K562 (cell line): ENCODE data around the gene FGFRL1.

ENCODE experiments used
- CTCF ChIP-seq, 3 experiments: IDR thresholded peaks in 2 of 3; conservative IDR thresholded peaks in 1 of 3; 2 replicates each; pipeline ENCODE4 v1.5.1; 2011 to 2012; ENCODE audit warnings: low read length in 3 of 3, mild to moderate bottlenecking in 3 of 3, control low read depth in 2 of 3, improper control_type of control experiment in 1 of 3, inconsistent platforms in 1 of 3, low read depth in 1 of 3, mixed read lengths in 1 of 3, moderate library complexity in 1 of 3; ENCODE audit not compliant: insufficient read depth in 2 of 3
- HDAC2 ChIP-seq: fragments of 450-650 bp; IDR thresholded peaks from 2 replicates; pipeline ENCODE4 v1.6.1; 2016; ENCODE audit warnings: mild to moderate bottlenecking
- HMG20A ChIP-seq: fragments of 450-650 bp; formaldehyde crosslinking; conservative IDR thresholded peaks from 2 replicates; pipeline ENCODE4 v1.4.0; 2020; ENCODE audit warnings: mild to moderate bottlenecking, mixed read lengths
- HNRNPL ChIP-seq: fragments of 200-400 bp; formaldehyde crosslinking; IDR thresholded peaks from 2 replicates; pipeline ENCODE4 v1.6.1; 2017; ENCODE audit warnings: low read depth, mild to moderate bottlenecking, low read length
- KAT2B ChIP-seq: IDR thresholded peaks from one replicate; pipeline ENCODE4 v1.6.1; 2012; ENCODE audit warnings: low read depth, mild to moderate bottlenecking, control low read depth, inconsistent platforms, low read length, moderate library complexity
- KLF6 ChIP-seq: fragments of 250-450 bp; sonication (Bioruptor Pico); IDR thresholded peaks from 2 replicates; pipeline ENCODE4 v1.4.0; 2020; ENCODE audit warnings: mild to moderate bottlenecking, moderate library complexity, borderline replicate concordance
- POLR2AphosphoS5 ChIP-seq: IDR thresholded peaks from 2 replicates; pipeline ENCODE4 v1.6.1; 2011; ENCODE audit warnings: mild to moderate bottlenecking, low read depth, low read length, moderate library complexity; ENCODE audit not compliant: control insufficient read depth, insufficient read depth
- REST ChIP-seq, 2 experiments: fragments of 450-650 bp; formaldehyde crosslinking in 1 of 2; IDR thresholded peaks; 2 replicates each; pipeline versions ENCODE4 v1.4.0 to v1.6.1; 2014 to 2020; ENCODE audit warnings: mild to moderate bottlenecking in 2 of 2, borderline replicate concordance in 1 of 2, low read depth in 1 of 2
- SMAD4 ChIP-seq: fragments of 250-450 bp; sonication (Bioruptor Pico); conservative IDR thresholded peaks from 2 replicates; pipeline ENCODE4 v1.8.0; 2021; ENCODE audit warnings: inconsistent platforms, mild to moderate bottlenecking, moderate library complexity

GRCh38 chr4:1072830-1073446 lies 61.5 kb downstream of the FGFRL1 start:
- TF ChIP-seq POLR2AphosphoS5 = no peak
- TF ChIP-seq CTCF (IDR thresholded peaks at IDR 0.05 in 2 of 3, conservative IDR thresholded peaks at IDR 0.05 in 1 of 3; ENCODE audit: insufficient read depth in 2 of 3, low read depth in 1 of 3, low read length in 3 of 3) = peak; percentile 74 to 86 (median 83)
- TF ChIP-seq HMG20A (CRISPR knock-in tag) = no peak
- TF ChIP-seq SMAD4 (CRISPR knock-in tag) = no peak
- no peak for TF ChIP-seq KLF6 (CRISPR knock-in tag)
- peak; percentile 68 for TF ChIP-seq REST (IDR thresholded peaks at IDR 0.05; ENCODE audit: borderline replicate concordance)
- TF ChIP-seq REST (CRISPR knock-in tag; IDR thresholded peaks at IDR 0.05; ENCODE audit: low read depth) = no peak
- no peak for TF ChIP-seq HNRNPL
- no peak for TF ChIP-seq HDAC2
- no peak for TF ChIP-seq KAT2B
